ENCODE results near the gene METTL15.
"Not testable (repeated sequence)": the region's sequence is repeated elsewhere in the genome, so short reads cannot be mapped to it uniquely, and the experiment has no call there.

The METTL15 gene

GRCh38 chr11:28209906-28210305, 101.7 kb downstream of the METTL15 start:
- Histone ChIP-seq H3K4me1 (ENCODE audit: control insufficient read depth in 2 of 2, insufficient read depth in 1 of 2, low read depth in 1 of 2, low read length in 2 of 2) (no peaks in the 10 kb centered on the region), H2AK5ac (ENCODE audit: low read depth, low read length) (no peak overlapping the region), H2AFZ (ENCODE audit: low read length) (no peak overlapping the region), H3K4ac (ENCODE audit: low read length) (no peak overlapping the region), H3K4me3 (ENCODE audit: low read length in 2 of 2) (no peak overlapping the region), H2BK5ac (ENCODE audit: low read length) (no peak overlapping the region), H3K9me3 (replicated peaks in 1 of 2; ENCODE audit: control insufficient read depth in 2 of 2, insufficient read depth in 1 of 2, low read depth in 1 of 2, low read length in 2 of 2) (no peaks in the 10 kb centered on the region), H2BK15ac (ENCODE audit: low read length) (no peak overlapping the region), H2BK120ac (ENCODE audit: low read depth, low read length) (no peak overlapping the region), H4K8ac (ENCODE audit: low read depth, low read length) (no peak overlapping the region), H3K14ac (ENCODE audit: low read length) (no peak overlapping the region), H3K79me1 (ENCODE audit: low read depth, low read length) (no peaks in the 10 kb centered on the region), H3K27me3 (ENCODE audit: control insufficient read depth in 3 of 3, insufficient read depth in 3 of 3, low read depth in 1 of 3, low read length in 3 of 3) (no peaks in the 10 kb centered on the region), H3K18ac (ENCODE audit: low read length) (no peak overlapping the region), H4K91ac (ENCODE audit: low read depth, low read length, poor library complexity) (no peak overlapping the region), H3K36me3 (replicated peaks in 1 of 2; ENCODE audit: control insufficient read depth in 2 of 2, insufficient read depth in 2 of 2, low read length in 2 of 2) (peaks cover 0 to 16% of the 10 kb centered on the region in 2 donors), H2BK12ac (ENCODE audit: low read length) (no peak overlapping the region), H3K9ac (ENCODE audit: low read depth, low read length, poor library complexity) (no peak overlapping the region), H3K4me2 (ENCODE audit: insufficient read depth, low read length, poor library complexity, severe bottlenecking) (no peak overlapping the region), H3K27ac (replicated peaks; ENCODE audit: low read length) (no peak overlapping the region), H3K23ac (ENCODE audit: low read depth, low read length, poor library complexity) (no peak overlapping the region)
- no peak for DNase-seq (ENCODE audit: low spot score)
- no CpG with 5 or more reads among the region's 1 CpG for WGBS, 2 donors (ENCODE audit: extremely low coverage in 2 of 2, insufficient read length in 2 of 2, insufficient replicate concordance in 1 of 2)

GRCh38 chr11:28222063-28222462, 113.9 kb downstream of the METTL15 start:
- not testable (repeated sequence) for H3K27me3 ChIP-seq (ENCODE audit: control insufficient read depth in 3 of 3, insufficient read depth in 3 of 3, low read depth in 1 of 3, low read length in 3 of 3); H3K23ac ChIP-seq (ENCODE audit: low read depth, low read length, poor library complexity); H3K4me2 ChIP-seq (ENCODE audit: insufficient read depth, low read length, poor library complexity, severe bottlenecking); H3K4me3 ChIP-seq (ENCODE audit: low read length in 2 of 2); H4K8ac ChIP-seq (ENCODE audit: low read depth, low read length); H2BK5ac ChIP-seq (ENCODE audit: low read length); H3K9me3 ChIP-seq (replicated peaks in 1 of 2; ENCODE audit: control insufficient read depth in 2 of 2, insufficient read depth in 1 of 2, low read depth in 1 of 2, low read length in 2 of 2); H3K4ac ChIP-seq (ENCODE audit: low read length); H3K27ac ChIP-seq (replicated peaks; ENCODE audit: low read length); H3K36me3 ChIP-seq (replicated peaks in 1 of 2; ENCODE audit: control insufficient read depth in 2 of 2, insufficient read depth in 2 of 2, low read length in 2 of 2); DNase-seq (ENCODE audit: low spot score); H2AK5ac ChIP-seq (ENCODE audit: low read depth, low read length); H2AFZ ChIP-seq (ENCODE audit: low read length); H2BK120ac ChIP-seq (ENCODE audit: low read depth, low read length); H3K18ac ChIP-seq (ENCODE audit: low read length); H4K91ac ChIP-seq (ENCODE audit: low read depth, low read length, poor library complexity); H3K4me1 ChIP-seq (ENCODE audit: control insufficient read depth in 2 of 2, insufficient read depth in 1 of 2, low read depth in 1 of 2, low read length in 2 of 2); H3K79me1 ChIP-seq (ENCODE audit: low read depth, low read length); H3K14ac ChIP-seq (ENCODE audit: low read length); H2BK15ac ChIP-seq (ENCODE audit: low read length); H2BK12ac ChIP-seq (ENCODE audit: low read length); H3K9ac ChIP-seq (ENCODE audit: low read depth, low read length, poor library complexity)
- WGBS, 2 donors (ENCODE audit: extremely low coverage in 2 of 2, insufficient read length in 2 of 2, insufficient replicate concordance in 1 of 2) = no CpG with 5 or more reads among the region's 9 CpGs

GRCh38 chr11:28223577-28223976, 115.4 kb downstream of the METTL15 start:
- H3K4me2 ChIP-seq (ENCODE audit: insufficient read depth, low read length, poor library complexity, severe bottlenecking) = no peak overlapping the region
- H4K91ac ChIP-seq (ENCODE audit: low read depth, low read length, poor library complexity) = no peak overlapping the region
- H2AK5ac ChIP-seq (ENCODE audit: low read depth, low read length) = no peak overlapping the region
- H4K8ac ChIP-seq (ENCODE audit: low read depth, low read length) = no peak overlapping the region
- no peak overlapping the region for H3K4me3 ChIP-seq (ENCODE audit: low read length in 2 of 2)
- H3K9ac ChIP-seq (ENCODE audit: low read depth, low read length, poor library complexity) = no peak overlapping the region
- DNase-seq (ENCODE audit: low spot score) = no peak
- H3K79me1 ChIP-seq (ENCODE audit: low read depth, low read length) = no peaks in the 10 kb centered on the region
- H3K9me3 ChIP-seq (replicated peaks in 1 of 2; ENCODE audit: control insufficient read depth in 2 of 2, insufficient read depth in 1 of 2, low read depth in 1 of 2, low read length in 2 of 2) = no peaks in the 10 kb centered on the region
- no peak overlapping the region for H2BK5ac ChIP-seq (ENCODE audit: low read length)
- no peak overlapping the region for H2BK15ac ChIP-seq (ENCODE audit: low read length)
- H3K4ac ChIP-seq (ENCODE audit: low read length) = no peak overlapping the region
- H3K23ac ChIP-seq (ENCODE audit: low read depth, low read length, poor library complexity) = no peak overlapping the region
- no peak overlapping the region for H3K14ac ChIP-seq (ENCODE audit: low read length)
- H3K4me1 ChIP-seq (ENCODE audit: control insufficient read depth in 2 of 2, insufficient read depth in 1 of 2, low read depth in 1 of 2, low read length in 2 of 2) = no peaks in the 10 kb centered on the region
- WGBS, 2 donors (ENCODE audit: extremely low coverage in 2 of 2, insufficient read length in 2 of 2, insufficient replicate concordance in 1 of 2) = no CpG with 5 or more reads among the region's 1 CpG
- H3K27ac ChIP-seq (replicated peaks; ENCODE audit: low read length) = no peak overlapping the region
- no peaks in the 10 kb centered on the region for H3K36me3 ChIP-seq (replicated peaks in 1 of 2; ENCODE audit: control insufficient read depth in 2 of 2, insufficient read depth in 2 of 2, low read length in 2 of 2)
- H2AFZ ChIP-seq (ENCODE audit: low read length) = no peak overlapping the region
- no peak overlapping the region for H2BK120ac ChIP-seq (ENCODE audit: low read depth, low read length)
- H3K18ac ChIP-seq (ENCODE audit: low read length) = no peak overlapping the region
- H2BK12ac ChIP-seq (ENCODE audit: low read length) = no peak overlapping the region
- H3K27me3 ChIP-seq (ENCODE audit: control insufficient read depth in 3 of 3, insufficient read depth in 3 of 3, low read depth in 1 of 3, low read length in 3 of 3) = no peaks in the 10 kb centered on the region

- H2BK5ac ChIP-seq (ENCODE audit: low read length) = no peak overlapping the region
- H2BK15ac ChIP-seq (ENCODE audit: low read length) = no peak overlapping the region
- no peak overlapping the region for H2AK5ac ChIP-seq (ENCODE audit: low read depth, low read length)
- H3K9me3 ChIP-seq (replicated peaks in 1 of 2; ENCODE audit: control insufficient read depth in 2 of 2, insufficient read depth in 1 of 2, low read depth in 1 of 2, low read length in 2 of 2) = no peaks in the 10 kb centered on the region
- no peak overlapping the region for H2BK12ac ChIP-seq (ENCODE audit: low read length)
- H3K18ac ChIP-seq (ENCODE audit: low read length) = no peak overlapping the region
- no peak overlapping the region for H3K27ac ChIP-seq (replicated peaks; ENCODE audit: low read length)
- no peaks in the 10 kb centered on the region for H3K36me3 ChIP-seq (replicated peaks in 1 of 2; ENCODE audit: control insufficient read depth in 2 of 2, insufficient read depth in 2 of 2, low read length in 2 of 2)
- H3K23ac ChIP-seq (ENCODE audit: low read depth, low read length, poor library complexity) = no peak overlapping the region
- no peak overlapping the region for H3K4me2 ChIP-seq (ENCODE audit: insufficient read depth, low read length, poor library complexity, severe bottlenecking)
- H2AFZ ChIP-seq (ENCODE audit: low read length) = no peak overlapping the region
- H4K91ac ChIP-seq (ENCODE audit: low read depth, low read length, poor library complexity) = no peak overlapping the region
- H3K9ac ChIP-seq (ENCODE audit: low read depth, low read length, poor library complexity) = no peak overlapping the region
- no peaks in the 10 kb centered on the region for H3K27me3 ChIP-seq (ENCODE audit: control insufficient read depth in 3 of 3, insufficient read depth in 3 of 3, low read depth in 1 of 3, low read length in 3 of 3)
- no peaks in the 10 kb centered on the region for H3K79me1 ChIP-seq (ENCODE audit: low read depth, low read length)
- H3K4ac ChIP-seq (ENCODE audit: low read length) = no peak overlapping the region
- no peak for DNase-seq (ENCODE audit: low spot score)
- H2BK120ac ChIP-seq (ENCODE audit: low read depth, low read length) = no peak overlapping the region
- H3K4me1 ChIP-seq (ENCODE audit: control insufficient read depth in 2 of 2, insufficient read depth in 1 of 2, low read depth in 1 of 2, low read length in 2 of 2) = no peaks in the 10 kb centered on the region
- H3K14ac ChIP-seq (ENCODE audit: low read length) = no peak overlapping the region
- no CpG with 5 or more reads among the region's 2 CpGs for WGBS, 2 donors (ENCODE audit: extremely low coverage in 2 of 2, insufficient read length in 2 of 2, insufficient replicate concordance in 1 of 2)
- no peak overlapping the region for H3K4me3 ChIP-seq (ENCODE audit: low read length in 2 of 2)
- H4K8ac ChIP-seq (ENCODE audit: low read depth, low read length) = no peak overlapping the region
Observed at GRCh38 chr11:28223994-28224393, 115.8 kb downstream of the METTL15 start.
